ENCODE results near the gene CMSS1. TPM values are rescaled to one million over a fixed set of nuclear protein-coding genes. Genes with fewer than 3 reads are reported as not detected.

CMSS1 gene
- total and polyA plus RNA-seq, 2 donors (not counting 1 experiment from before 2014, with no cell fraction given), result 7.3 to 22.8 TPM

DNA sequence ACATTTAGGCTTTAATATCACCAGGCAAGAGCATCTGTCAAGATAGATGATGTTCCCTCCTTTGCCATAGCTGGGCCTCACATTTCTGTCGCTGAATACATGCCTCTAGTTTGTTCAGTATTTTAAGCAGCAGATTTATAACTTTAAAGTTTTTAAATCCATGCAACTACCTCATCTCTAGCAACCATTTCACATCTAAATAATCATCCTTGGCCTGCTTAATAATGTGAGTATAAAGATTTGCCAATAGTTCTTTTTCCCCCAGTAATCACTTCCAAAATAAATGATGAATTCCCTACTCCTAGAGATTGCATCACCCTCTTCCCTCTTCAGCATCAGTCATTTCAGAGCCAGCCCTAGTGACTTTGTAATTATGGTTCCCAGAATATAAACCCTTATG, 332.8 kb downstream of the CMSS1 start:
- Histone ChIP-seq H3K4me2 (replicated peaks; ENCODE audit: low read depth, low read length, poor library complexity, severe bottlenecking) (no peak overlapping the region), H3K27me3 (replicated peaks in 1 of 4; ENCODE audit: control extremely low read depth in 1 of 4, control insufficient read depth in 3 of 4, insufficient read depth in 4 of 4, low read length in 3 of 4) (no peaks in the 10 kb centered on the region), H2AFZ (ENCODE audit: insufficient read depth, low read depth, low read length, poor library complexity, severe bottlenecking) (no peak overlapping the region), H3K36me3 (replicated peaks in 1 of 2; ENCODE audit: control extremely low read depth in 1 of 2, control insufficient read depth in 1 of 2, extremely low read depth in 1 of 2, insufficient read depth in 2 of 2, low read length in 1 of 2) (peaks cover 0 to 4% of the 10 kb centered on the region in 2 experiments), H3K4me3 (ENCODE audit: control extremely low read depth in 1 of 5, extremely low read depth in 1 of 5, insufficient read depth in 1 of 5, low read depth in 2 of 5, low read length in 4 of 5) (no peak overlapping the region), H3K27ac (ENCODE audit: low read length in 2 of 2) (no peak overlapping the region), H4K20me1 (ENCODE audit: control insufficient read depth, insufficient read depth, low read length, poor library complexity, severe bottlenecking) (no peaks in the 10 kb centered on the region), H3K4me1 (ENCODE audit: control insufficient read depth in 2 of 2, insufficient read depth in 2 of 2, low read length in 2 of 2) (no peaks in the 10 kb centered on the region), H3K9me3 (ENCODE audit: control extremely low read depth in 1 of 3, control insufficient read depth in 2 of 3, insufficient read depth in 1 of 3, low read length in 2 of 3) (peaks cover 3 to 5% (median 5%) of the 10 kb centered on the region in 3 donors), H3K79me2 (ENCODE audit: control insufficient read depth, insufficient read depth, low read length) (no peaks in the 10 kb centered on the region), H3K9ac (ENCODE audit: low read length) (no peak overlapping the region)
- Mint-ChIP-seq H3K27ac (no peak overlapping the region), H3K4me1 (no peaks in the 10 kb centered on the region), H3K27me3 (no peaks in the 10 kb centered on the region), H3K4me3 (no peak overlapping the region), H3K9me3 (ENCODE audit: insufficient read depth) (peaks cover 6% of the 10 kb centered on the region)
- intact Hi-C loops (cut with micrococcal nuclease), result no loop called here
- ATAC-seq (ENCODE audit: low read depth) (no peak), DNase-seq (no peak)
- CTCF ChIA-PET, result interaction anchor here (1.6 kb wide), 1 partner anchor 20 kb away, joined by 4 read pairs; no protein-coding TSS in a partner anchor
- POLR2A ChIA-PET, result no interaction called here
- WGBS (ENCODE audit: insufficient coverage), result no CpG with 5 or more reads among the region's 1 CpG
- TF ChIP-seq, protein P1, sequence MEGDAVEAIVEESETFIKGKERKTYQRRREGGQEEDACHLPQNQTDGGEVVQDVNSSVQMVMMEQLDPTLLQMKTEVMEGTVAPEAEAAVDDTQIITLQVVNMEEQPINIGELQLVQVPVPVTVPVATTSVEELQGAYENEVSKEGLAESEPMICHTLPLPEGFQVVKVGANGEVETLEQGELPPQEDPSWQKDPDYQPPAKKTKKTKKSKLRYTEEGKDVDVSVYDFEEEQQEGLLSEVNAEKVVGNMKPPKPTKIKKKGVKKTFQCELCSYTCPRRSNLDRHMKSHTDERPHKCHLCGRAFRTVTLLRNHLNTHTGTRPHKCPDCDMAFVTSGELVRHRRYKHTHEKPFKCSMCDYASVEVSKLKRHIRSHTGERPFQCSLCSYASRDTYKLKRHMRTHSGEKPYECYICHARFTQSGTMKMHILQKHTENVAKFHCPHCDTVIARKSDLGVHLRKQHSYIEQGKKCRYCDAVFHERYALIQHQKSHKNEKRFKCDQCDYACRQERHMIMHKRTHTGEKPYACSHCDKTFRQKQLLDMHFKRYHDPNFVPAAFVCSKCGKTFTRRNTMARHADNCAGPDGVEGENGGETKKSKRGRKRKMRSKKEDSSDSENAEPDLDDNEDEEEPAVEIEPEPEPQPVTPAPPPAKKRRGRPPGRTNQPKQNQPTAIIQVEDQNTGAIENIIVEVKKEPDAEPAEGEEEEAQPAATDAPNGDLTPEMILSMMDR (IDR thresholded peaks at IDR 0.05), result no peak
- no peak for TF ChIP-seq EZH2 (IDR thresholded peaks at IDR 0.05; ENCODE audit: borderline replicate concordance, insufficient read depth, low read depth, low read length, poor library complexity, severe bottlenecking)

DNA sequence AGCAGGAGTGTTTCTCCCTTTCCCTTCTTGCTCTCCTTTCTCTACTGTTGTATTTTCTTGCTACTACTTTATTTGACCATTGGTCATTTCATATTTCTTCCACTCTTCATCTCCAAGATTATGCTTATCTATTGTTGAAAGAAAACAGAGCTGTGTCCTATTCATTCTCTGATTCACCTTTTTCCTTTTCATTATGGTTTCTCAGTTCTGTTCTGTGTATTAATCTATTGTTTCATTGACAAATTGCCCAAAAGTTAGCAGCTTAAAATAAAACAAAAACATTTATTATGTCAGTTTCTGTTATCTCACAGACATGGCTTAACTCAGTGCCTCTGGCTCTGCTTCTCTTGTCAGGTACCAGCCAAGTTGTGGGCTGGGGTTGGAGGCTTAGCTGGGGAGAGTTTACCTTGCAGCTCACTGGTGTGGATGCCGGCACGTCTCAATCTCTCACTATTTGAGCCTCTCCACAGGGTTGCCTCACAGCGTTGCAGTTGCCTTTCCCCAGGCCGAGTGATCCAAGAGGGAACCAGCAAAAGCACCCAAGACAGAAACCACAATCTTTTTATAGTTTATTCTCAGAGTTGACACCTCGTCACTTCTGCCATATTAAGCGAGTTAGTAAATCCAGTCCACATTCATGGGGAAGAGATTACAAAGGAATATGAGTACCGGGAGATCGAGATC, 333.5 kb downstream of the CMSS1 start:
- TF ChIP-seq EZH2 (IDR thresholded peaks at IDR 0.05; ENCODE audit: borderline replicate concordance, insufficient read depth, low read depth, low read length, poor library complexity, severe bottlenecking), result no peak
- Mint-ChIP-seq H3K4me3 (no peak overlapping the region), H3K27me3 (no peaks in the 10 kb centered on the region), H3K4me1 (no peaks in the 10 kb centered on the region), H3K27ac (no peak overlapping the region), H3K9me3 (ENCODE audit: insufficient read depth) (peaks cover 6% of the 10 kb centered on the region)
- POLR2A ChIA-PET, result no interaction called here
- intact Hi-C loops (cut with micrococcal nuclease), result no loop called here
- Histone ChIP-seq H3K27me3 (replicated peaks in 1 of 4; ENCODE audit: control extremely low read depth in 1 of 4, control insufficient read depth in 3 of 4, insufficient read depth in 4 of 4, low read length in 3 of 4) (no peaks in the 10 kb centered on the region), H3K36me3 (replicated peaks in 1 of 2; ENCODE audit: control extremely low read depth in 1 of 2, control insufficient read depth in 1 of 2, extremely low read depth in 1 of 2, insufficient read depth in 2 of 2, low read length in 1 of 2) (peaks cover 0 to 4% of the 10 kb centered on the region in 2 experiments), H3K4me1 (ENCODE audit: control insufficient read depth in 2 of 2, insufficient read depth in 2 of 2, low read length in 2 of 2) (no peaks in the 10 kb centered on the region), H4K20me1 (ENCODE audit: control insufficient read depth, insufficient read depth, low read length, poor library complexity, severe bottlenecking) (no peaks in the 10 kb centered on the region), H3K4me2 (replicated peaks; ENCODE audit: low read depth, low read length, poor library complexity, severe bottlenecking) (no peak overlapping the region), H3K9ac (ENCODE audit: low read length) (no peak overlapping the region), H2AFZ (ENCODE audit: insufficient read depth, low read depth, low read length, poor library complexity, severe bottlenecking) (no peak overlapping the region), H3K79me2 (ENCODE audit: control insufficient read depth, insufficient read depth, low read length) (no peaks in the 10 kb centered on the region), H3K27ac (ENCODE audit: low read length in 2 of 2) (no peak overlapping the region), H3K4me3 (ENCODE audit: control extremely low read depth in 1 of 5, extremely low read depth in 1 of 5, insufficient read depth in 1 of 5, low read depth in 2 of 5, low read length in 4 of 5) (no peak overlapping the region), H3K9me3 (ENCODE audit: control extremely low read depth in 1 of 3, control insufficient read depth in 2 of 3, insufficient read depth in 1 of 3, low read length in 2 of 3) (peaks cover 3 to 11% (median 7%) of the 10 kb centered on the region in 3 donors)
- DNase-seq, result no peak
- WGBS (ENCODE audit: insufficient coverage), result 93% methylated on average over 2 of the region's 8 CpGs
- CTCF ChIA-PET, result interaction anchor here (1.6 kb wide), 1 partner anchor 21 kb away, joined by 4 read pairs; no protein-coding TSS in a partner anchor
- no peak for ATAC-seq (ENCODE audit: low read depth)

Measured in B cell (primary cell).